ENCODE data around the gene RMND5B. TPM values are rescaled to one million over a fixed set of nuclear protein-coding genes. Genes with fewer than 3 reads are reported as not detected.

The RMND5B gene
- polyA plus RNA-seq, 1 of the 3 experiments (the other 2 are of a cell fraction), result 42.8 TPM

- Histone ChIP-seq H3K9me3 (no peaks in the 10 kb centered on the region), H3K79me2 (ENCODE audit: insufficient read depth) (peaks cover 10% of the 10 kb centered on the region), H3K9me2 (no peaks in the 10 kb centered on the region), H3F3A (replicated peaks; ENCODE audit: insufficient read depth) (peaks cover 3% of the 10 kb centered on the region), H3K4me2 (no peak overlapping the region), H3K27me3 (ENCODE audit: insufficient read depth) (no peaks in the 10 kb centered on the region), H3K4me3 (ENCODE audit: low read depth in 2 of 2, low read length in 1 of 2) (no peak overlapping the region), H3K27ac (ENCODE audit: low read depth in 2 of 2, low read length in 1 of 2) (no peak overlapping the region), H3K4me1 (ENCODE audit: control insufficient read depth in 1 of 2, insufficient read depth in 2 of 2, low read depth in 1 of 2, low read length in 1 of 2) (no peaks in the 10 kb centered on the region), H4K20me1 (ENCODE audit: insufficient read depth) (peaks cover 7% of the 10 kb centered on the region), H3K9ac (no peak overlapping the region), H2AFZ (ENCODE audit: low read depth) (no peak overlapping the region), H3K36me3 (replicated peaks in 1 of 2; ENCODE audit: control insufficient read depth in 1 of 2, insufficient read depth in 2 of 2, low read length in 1 of 2) (peaks cover 34 to 54% of the 10 kb centered on the region in 2 experiments)
- WGBS (ENCODE audit: low lambda C conversion rate), result 91% methylated on average over 19 of the region's 20 CpGs
- DNase-seq, result no peak
- CTCF ChIA-PET, result interaction anchor here (1.2 to 18.9 kb wide), 4 partner anchors 20 to 67 kb away, joined by 3 to 319 read pairs (median 11); no protein-coding TSS in a partner anchor
- POLR2A ChIA-PET, result interaction anchor here (2.9 kb wide), 1 partner anchor 66 kb away, joined by 7 read pairs; no protein-coding TSS in a partner anchor
- no peak for TF ChIP-seq FOSL2 (IDR thresholded peaks at IDR 0.05; ENCODE audit: borderline replicate concordance, low read depth)
- no peak for TF ChIP-seq EP300 (IDR thresholded peaks at IDR 0.05; ENCODE audit: borderline replicate concordance in 1 of 2, low read depth in 1 of 2, low read length in 1 of 2)
- no peak for TF ChIP-seq SMC3 (IDR thresholded peaks at IDR 0.05; ENCODE audit: low read depth, low read length)
- TF ChIP-seq RFX5 (IDR thresholded peaks at IDR 0.05; ENCODE audit: low read length), result no peak
- TF ChIP-seq YY1 (IDR thresholded peaks at IDR 0.05; ENCODE audit: low read depth), result no peak
Observed at GRCh38 chr5:178142642-178143041, 11.8 kb downstream of the RMND5B start.

- H3K9me3 ChIP-seq, result no peaks in the 10 kb centered on the region
- peaks cover 8% of the 10 kb centered on the region; the same call in 1 of the 2 replicates for H3K79me2 ChIP-seq (ENCODE audit: insufficient read depth)
- no peak overlapping the region for H2AFZ ChIP-seq (ENCODE audit: low read depth)
- H3F3A ChIP-seq (replicated peaks; ENCODE audit: insufficient read depth), result peaks cover 3% of the 10 kb centered on the region
- no peak overlapping the region for H3K4me2 ChIP-seq
- TF ChIP-seq GABPA (IDR thresholded peaks at IDR 0.05; ENCODE audit: low read depth) (no peak), EZH2phosphoT487 (IDR thresholded peaks at IDR 0.05; ENCODE audit: borderline replicate concordance, low read depth) (no peak), PBX3 (IDR thresholded peaks at IDR 0.05) (no peak), SIN3A (IDR thresholded peaks at IDR 0.05; ENCODE audit: borderline replicate concordance, low read depth, low read length) (no peak), FOXJ3 (CRISPR knock-in tag; IDR thresholded peaks at IDR 0.05) (no peak), TEAD4 (IDR thresholded peaks at IDR 0.05; ENCODE audit: borderline replicate concordance, insufficient read depth) (no peak), EP300 (IDR thresholded peaks at IDR 0.05; ENCODE audit: borderline replicate concordance in 1 of 2, low read depth in 1 of 2, low read length in 1 of 2) (no peak), MXI1 (IDR thresholded peaks at IDR 0.05; ENCODE audit: low read depth, low read length) (no peak), ZBTB33 (IDR thresholded peaks at IDR 0.05; ENCODE audit: borderline replicate concordance, low read depth) (no peak), RAD21 (IDR thresholded peaks at IDR 0.05; ENCODE audit: low read length) (no peak), YY1 (IDR thresholded peaks at IDR 0.05; ENCODE audit: low read depth) (no peak), USF2 (IDR thresholded peaks at IDR 0.05; ENCODE audit: borderline replicate concordance, low read depth, low read length) (no peak), NRF1 (IDR thresholded peaks at IDR 0.05; ENCODE audit: low read depth, low read length) (no peak), FOSL2 (IDR thresholded peaks at IDR 0.05; ENCODE audit: borderline replicate concordance, low read depth) (no peak), RCOR1 (IDR thresholded peaks at IDR 0.05; ENCODE audit: low read length) (no peak)
- DNase-seq, result no peak
- CTCF ChIA-PET, result interaction anchor here (1.2 to 18.9 kb wide), 4 partner anchors 20 to 67 kb away, joined by 3 to 319 read pairs (median 11); no protein-coding TSS in a partner anchor
- POLR2A ChIA-PET, result interaction anchor here (1.3 to 2.9 kb wide), 2 partner anchors 12 to 67 kb away, joined by 3 to 7 read pairs; partner anchors contain the start of gene RMND5B
- peaks cover 7% of the 10 kb centered on the region for H4K20me1 ChIP-seq (ENCODE audit: insufficient read depth)
- no peaks in the 10 kb centered on the region for H3K4me1 ChIP-seq (ENCODE audit: control insufficient read depth in 1 of 2, insufficient read depth in 2 of 2, low read depth in 1 of 2, low read length in 1 of 2)
- no peak overlapping the region for H3K4me3 ChIP-seq (ENCODE audit: low read depth in 2 of 2, low read length in 1 of 2)
- H3K9me2 ChIP-seq, result no peaks in the 10 kb centered on the region
- no peak overlapping the region for H3K27ac ChIP-seq (ENCODE audit: low read depth in 2 of 2, low read length in 1 of 2)
- peaks cover 34 to 60% of the 10 kb centered on the region in 2 experiments for H3K36me3 ChIP-seq (replicated peaks in 1 of 2; ENCODE audit: control insufficient read depth in 1 of 2, insufficient read depth in 2 of 2, low read length in 1 of 2)
- H3K27me3 ChIP-seq (ENCODE audit: insufficient read depth), result no peaks in the 10 kb centered on the region
- no peak overlapping the region for H3K9ac ChIP-seq
- WGBS (ENCODE audit: low lambda C conversion rate), result 88% methylated on average over 6 of the region's 6 CpGs
Observed at GRCh38 chr5:178143246-178143645, 12.4 kb downstream of the RMND5B start.
